GM18867 (cell line): ENCODE results near the gene CCT2.
A peak's percentile ranks its signal among the peaks of the same experiment; 100 is the strongest.

Experiments used
- ATAC-seq: cut with Tn5 transposase; IDR thresholded peaks from one replicate; pipeline ENCODE4 v1.9.1; 2021; ENCODE audit warnings: mild to moderate bottlenecking, moderate library complexity; ENCODE audit not compliant: unreplicated experiment

CCT2 gene

GRCh38 chr12:69639400-69640016, 54.2 kb downstream of the CCT2 start:
- ATAC-seq, result peak; percentile 93

- no peak for ATAC-seq
Observed at GRCh38 chr12:69641546-69641945, 56.3 kb downstream of the CCT2 start.

GRCh38 chr12:69642531-69642930, 57.3 kb downstream of the CCT2 start:
- ATAC-seq, result no peak

DNA sequence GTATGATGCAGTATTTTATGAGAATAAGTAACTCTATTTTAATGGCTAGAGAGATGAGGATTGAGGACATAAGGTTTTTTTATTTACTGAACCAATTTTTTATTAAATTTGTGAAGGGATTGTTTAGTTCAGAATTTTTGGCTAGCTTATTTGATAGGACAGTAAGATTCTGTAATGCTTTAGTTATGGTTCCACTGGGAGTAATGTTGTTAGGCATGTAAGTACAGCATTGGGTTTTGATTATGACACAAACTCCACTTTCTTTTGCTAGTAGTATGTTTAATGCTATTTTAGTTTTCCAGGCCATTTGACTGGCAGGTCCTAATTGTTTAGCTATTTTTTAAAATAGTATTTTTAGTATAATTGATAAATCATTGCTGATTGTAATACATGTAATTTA, 59.3 kb downstream of the CCT2 start:
- ATAC-seq, result no peak

- no peak for ATAC-seq
Observed at GRCh38 chr12:69645031-69645430, 59.8 kb downstream of the CCT2 start.

- no peak for ATAC-seq
Observed at GRCh38 chr12:69647178-69647577, 61.9 kb downstream of the CCT2 start.

DNA sequence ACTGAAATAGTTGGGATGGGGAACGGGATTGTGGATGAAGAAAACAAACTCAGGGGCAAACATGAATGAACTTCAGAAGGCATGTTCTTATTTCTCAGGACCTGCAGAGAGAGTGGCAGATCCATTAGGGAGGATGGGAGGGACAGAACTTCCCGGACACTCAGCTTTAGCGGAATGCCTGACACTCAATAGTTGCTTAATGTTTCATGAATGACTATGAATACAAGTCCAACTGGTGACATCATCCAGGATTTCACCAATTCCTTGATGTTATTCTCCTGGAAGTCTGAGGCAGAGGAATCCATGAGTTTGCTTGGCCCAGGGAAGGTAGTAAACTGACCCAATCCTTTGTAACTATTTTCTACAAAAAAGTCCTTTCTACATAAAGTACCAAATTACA, 63.2 kb downstream of the CCT2 start:
- no peak for ATAC-seq

GRCh38 chr12:69649529-69649928, 64.3 kb downstream of the CCT2 start:
- ATAC-seq, result no peak
